Adrenal gland (tissue), 12 donors: Measurements from ENCODE around the gene STAT5B. TPM values are rescaled to one million over a fixed set of nuclear protein-coding genes. Genes with fewer than 3 reads are reported as not detected.

Experiments used
- DNase-seq, 7 donors: peaks; one replicate each; pipeline ENCODE4 v3.0.0-alpha.2; 2019 to 2020
- H3K27ac ChIP-seq, 5 donors: fragments of 200-600 bp; sonication (generic) in 4 of 5; 1 replicate in 3 of 5; 2 replicates in 2 of 5; pipeline versions ENCODE4 v1.5.1 to v1.8.0; 2016 to 2020; ENCODE audit warnings: mild to moderate bottlenecking in 1 of 5
- H3K27me3 ChIP-seq: fragments of 200-600 bp; 2 replicates; pipeline ENCODE4 v1.8.0; 2021
- H3K36me3 ChIP-seq, 2 donors: fragments of 200-600 bp; replicated peaks in 1 of 2; 1 replicate in 1 of 2; 2 replicates in 1 of 2; pipeline versions ENCODE4 v1.5.1 to v1.8.0; 2018 to 2022
- H3K4me1 ChIP-seq, 2 donors: fragments of 200-600 bp; replicated peaks in 1 of 2; 1 replicate in 1 of 2; 2 replicates in 1 of 2; pipeline versions ENCODE4 v1.5.1 to v1.8.0; 2018 to 2021
- H3K4me3 ChIP-seq, 4 donors: fragments of 200-600 bp; sonication (generic) in 3 of 4; one replicate each; pipeline ENCODE4 v1.5.1; 2016 to 2018
- H3K9me3 ChIP-seq, 3 donors: fragments of 200-600 bp; sonication (generic) in 1 of 3; replicated peaks in 1 of 3; 1 replicate in 2 of 3; 2 replicates in 1 of 3; pipeline versions ENCODE4 v1.5.1 to v1.8.0; 2016 to 2021
- CTCF ChIP-seq, 6 experiments: fragments of 450-650 bp in 4 of 6; fragments of 200-600 bp in 2 of 6; sonication (generic) in 1 of 6; IDR thresholded peaks; 1 replicate in 5 of 6; 2 replicates in 1 of 6; pipeline versions ENCODE4 v1.5.1 to v1.8.0; 2016 to 2021; ENCODE audit warnings: antibody characterized with exemption in 6 of 6, mild to moderate bottlenecking in 2 of 6, moderate library complexity in 1 of 6
- POLR2A ChIP-seq, 2 donors: fragments of 450-650 bp; IDR thresholded peaks; one replicate each; pipeline ENCODE4 v1.6.1; 2017; ENCODE audit warnings: antibody characterized with exemption in 2 of 2, mild to moderate bottlenecking in 2 of 2, moderate library complexity in 1 of 2
- WGBS, 4 donors: extraction: QIAGEN DNeasy Blood & Tissue Kit in 2 of 4; methylation state at CpG; one replicate each; pipeline versions ENCODE4 v1.1.5 to v1.1.7; 2013 to 2017; 5-methylcytosine and 5-hydroxymethylcytosine counted together
- intact Hi-C, 2 donors: fragments of 100-400 bp; cut with DNase I; formaldehyde crosslinking; loops; one replicate each; pipeline versions ENCODE4 v1.14.1 to v1.15.0; 2022 to 2023
- polyA plus RNA-seq, 3 donors: library from polyadenylated mRNA; stranded (reverse); fragments of 200-250 nt in 2 of 3; fragments of 350-450 nt in 1 of 3; fragmentation: Illumina TruSeq in 1 of 3; extraction: RNeasy Lipid Tissue Mini Kit (QIAGEN cat#74804) in 1 of 3; gene quantifications; one replicate each; pipeline ENCODE4 v1.2.3, GENCODE V29; 2013 to 2014
- total RNA-seq, 9 donors: library from RNA; depleted of rRNA in 4 of 9; stranded (reverse); fragments of >200 nt in 4 of 9; fragments of 120-200 nt in 1 of 9; fragmentation: NEBNext Ultra II Directional in 1 of 9; extraction: Animal tissue kit (Norgen Biotek cat#: 25700) in 1 of 9; gene quantifications; one replicate each; pipeline versions ENCODE4 v1.1.0 to v1.2.4, GENCODE V29; 2013 to 2023
- donor health status: healthy with polysubstance abuse.
- donor health status: Bipolar disorder and iron deficiency.
- donor health status: DM: yes; HTN: yes; CAD: no.
- donor health status: DM: no; HTN: no; CAD: no.
- donor health status: DM: no; HTN: no; CAD: no.
- donor health status: DM: yes; HTN: yes; CAD: no.

The STAT5B gene
- total and polyA plus RNA-seq, 12 donors, result 30.3 to 128 (median 101) TPM

GRCh38 chr17:42309986-42310786 lies 34.0 kb upstream of the STAT5B start:
- H3K27ac ChIP-seq, result peak overlapping the region; percentile 81 to 96 (median 90)
- intact Hi-C loops, result loop anchor here in 1 of 2 donors (10.0 kb wide), 2 partner anchors 105 to 215 kb away; no protein-coding TSS in a partner anchor
- peaks cover 0 to 84% of the 10 kb centered on the region in 2 donors for H3K36me3 ChIP-seq
- TF ChIP-seq POLR2A (IDR thresholded peaks at IDR 0.05) (no peak), CTCF (IDR thresholded peaks at IDR 0.05) (no peak)
- no peaks in the 10 kb centered on the region for H3K27me3 ChIP-seq
- no peaks in the 10 kb centered on the region for H3K9me3 ChIP-seq
- no peak for DNase-seq
- peaks cover 36 to 63% of the 10 kb centered on the region in 2 donors for H3K4me1 ChIP-seq
- no peak overlapping the region for H3K4me3 ChIP-seq
- WGBS, 4 donors, result 73 to 83% (median 76%) methylated on average over 18 to 19 of the region's 19 CpGs

- intact Hi-C loops, result loop anchor here in 1 of 2 donors (10.0 kb wide), 1 partner anchor 104 kb away; no protein-coding TSS in a partner anchor
- peaks cover 36 to 52% of the 10 kb centered on the region in 2 donors for H3K4me1 ChIP-seq
- H3K27me3 ChIP-seq, result no peaks in the 10 kb centered on the region
- peak overlapping the region in 2 of 5 donors; percentile 87 to 90 for H3K27ac ChIP-seq
- no peak for DNase-seq
- H3K36me3 ChIP-seq, result peaks cover 0 to 85% of the 10 kb centered on the region in 2 donors
- TF ChIP-seq CTCF (IDR thresholded peaks at IDR 0.05), result no peak
- TF ChIP-seq POLR2A (IDR thresholded peaks at IDR 0.05), result no peak
- WGBS, 4 donors, result 85 to 91% (median 90%) methylated on average over 3 to 9 of the region's 9 CpGs
- H3K4me3 ChIP-seq, result no peak overlapping the region
- no peaks in the 10 kb centered on the region for H3K9me3 ChIP-seq
These were observed 33.0 kb upstream of the STAT5B start for GRCh38 chr17:42309142-42309541.

- H3K36me3 ChIP-seq, result peaks cover 0 to 85% of the 10 kb centered on the region in 2 donors
- H3K27ac ChIP-seq, result peak overlapping the region in 2 of 5 donors; percentile 87 to 90
- peaks cover 36 to 45% of the 10 kb centered on the region in 2 donors for H3K4me1 ChIP-seq
- H3K27me3 ChIP-seq, result no peaks in the 10 kb centered on the region
- TF ChIP-seq POLR2A (IDR thresholded peaks at IDR 0.05), result no peak
- TF ChIP-seq CTCF (IDR thresholded peaks at IDR 0.05), result no peak
- DNase-seq, result no peak
- no peaks in the 10 kb centered on the region for H3K9me3 ChIP-seq
- 74 to 91% (median 82%) methylated on average over 7 of the region's 7 CpGs for WGBS, 4 donors
- intact Hi-C loops, result loop anchor here in 1 of 2 donors (10.0 kb wide), 1 partner anchor 104 kb away; no protein-coding TSS in a partner anchor
- H3K4me3 ChIP-seq, result no peak overlapping the region
These were observed 32.3 kb upstream of the STAT5B start for GRCh38 chr17:42308446-42308845.

GRCh38 chr17:42307362-42307927 lies 31.3 kb upstream of the STAT5B start:
- no peak for TF ChIP-seq CTCF (IDR thresholded peaks at IDR 0.05)
- Histone ChIP-seq H3K4me3 (no peak overlapping the region), H3K36me3 (peaks cover 0 to 85% of the 10 kb centered on the region in 2 donors), H3K27me3 (no peaks in the 10 kb centered on the region), H3K27ac (peak overlapping the region in 3 of 5 donors; percentile 17 to 90 (median 24)), H3K9me3 (no peaks in the 10 kb centered on the region), H3K4me1 (peaks cover 31 to 36% of the 10 kb centered on the region in 2 donors)
- 94 to 97% (median 95%) methylated on average over 18 to 19 of the region's 19 CpGs for WGBS, 4 donors
- intact Hi-C loops, result loop anchor here in 1 of 2 donors (10.0 kb wide), 1 partner anchor 103 kb away; no protein-coding TSS in a partner anchor
- no peak for DNase-seq
